HG03025 (cell line): ENCODE data around the gene KRT76.

Experiments
- ATAC-seq: cut with Tn5 transposase; IDR thresholded peaks from one replicate; pipeline ENCODE4 v1.9.1; 2021; ENCODE audit warnings: mild to moderate bottlenecking, moderate library complexity; ENCODE audit not compliant: unreplicated experiment, low FRiP score

KRT76 gene

GRCh38 chr12:52787324-52788191 lies 10.4 kb upstream of the KRT76 start:
- ATAC-seq, result no peak

GRCh38 chr12:52784909-52785308 lies 7.8 kb upstream of the KRT76 start:
- no peak for ATAC-seq

- ATAC-seq, result no peak
Observed at GRCh38 chr12:52783563-52784316, 6.6 kb upstream of the KRT76 start.

DNA sequence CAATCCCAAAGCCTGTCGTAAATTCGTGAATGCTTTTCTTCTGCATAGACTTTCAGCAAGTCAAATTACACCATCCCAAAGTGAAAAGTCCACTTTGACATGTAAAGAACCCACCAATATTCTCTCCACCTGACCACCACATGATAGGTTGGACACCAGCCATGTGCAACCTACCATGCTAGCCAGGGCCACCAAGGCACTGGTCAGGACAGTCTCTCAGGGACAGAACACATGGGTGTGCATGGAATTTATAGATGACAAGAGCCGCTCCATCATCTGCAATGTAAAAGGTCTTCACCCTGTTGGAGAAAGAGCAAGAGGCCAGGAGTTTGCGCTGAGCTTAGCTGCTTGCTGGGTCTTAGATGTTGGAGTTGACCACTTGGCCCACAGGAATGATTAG lies 5.4 kb upstream of the KRT76 start:
- no peak for ATAC-seq

- no peak for ATAC-seq
Observed at GRCh38 chr12:52781399-52782082, 4.4 kb upstream of the KRT76 start.

DNA sequence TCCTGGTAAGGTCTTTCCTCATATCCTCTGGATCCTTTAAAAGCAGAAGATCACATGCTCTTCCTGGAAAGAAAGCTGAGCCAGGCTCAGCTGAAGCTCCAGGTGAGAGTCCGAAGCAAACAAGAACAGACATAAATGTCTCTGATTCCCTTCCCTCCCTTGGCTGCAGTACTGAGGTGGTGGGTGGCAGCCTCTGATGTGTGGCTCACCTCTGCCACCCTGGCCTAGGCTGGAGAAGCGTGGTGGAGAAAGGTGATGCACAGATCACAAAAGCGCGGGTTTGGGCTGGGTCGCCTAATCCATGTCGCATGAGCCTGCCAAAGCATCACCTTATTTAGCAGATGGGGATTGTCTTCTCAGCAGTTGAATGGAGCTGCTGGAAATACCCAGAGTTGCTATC lies 2.8 kb upstream of the KRT76 start:
- ATAC-seq, result no peak

- ATAC-seq, result no peak
Observed at GRCh38 chr12:52778833-52779232, 1.7 kb upstream of the KRT76 start.

DNA sequence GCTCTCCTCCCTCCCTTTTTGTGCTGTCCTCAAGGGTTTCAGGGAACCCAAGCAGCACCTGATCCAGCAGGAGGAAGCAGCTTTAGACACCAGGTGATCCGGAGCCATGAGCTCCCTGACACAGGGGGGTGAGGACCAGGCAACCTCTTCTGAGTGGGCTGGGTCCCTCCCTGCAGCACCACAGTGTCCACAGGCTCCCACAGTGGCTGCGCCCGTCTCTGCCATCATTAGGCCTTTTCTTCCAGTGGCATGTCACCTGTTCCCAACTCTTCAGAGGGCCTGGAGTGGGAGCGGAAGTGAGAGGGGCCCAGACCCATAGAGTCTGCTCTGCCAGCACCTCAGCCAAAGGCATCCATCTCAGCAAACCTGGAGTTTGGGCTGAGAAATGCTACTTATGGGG lies 421 bp upstream of the KRT76 start:
- no peak for ATAC-seq

- ATAC-seq, result no peak
Observed at GRCh38 chr12:52776435-52776834, 710 bp downstream of the KRT76 start.

DNA sequence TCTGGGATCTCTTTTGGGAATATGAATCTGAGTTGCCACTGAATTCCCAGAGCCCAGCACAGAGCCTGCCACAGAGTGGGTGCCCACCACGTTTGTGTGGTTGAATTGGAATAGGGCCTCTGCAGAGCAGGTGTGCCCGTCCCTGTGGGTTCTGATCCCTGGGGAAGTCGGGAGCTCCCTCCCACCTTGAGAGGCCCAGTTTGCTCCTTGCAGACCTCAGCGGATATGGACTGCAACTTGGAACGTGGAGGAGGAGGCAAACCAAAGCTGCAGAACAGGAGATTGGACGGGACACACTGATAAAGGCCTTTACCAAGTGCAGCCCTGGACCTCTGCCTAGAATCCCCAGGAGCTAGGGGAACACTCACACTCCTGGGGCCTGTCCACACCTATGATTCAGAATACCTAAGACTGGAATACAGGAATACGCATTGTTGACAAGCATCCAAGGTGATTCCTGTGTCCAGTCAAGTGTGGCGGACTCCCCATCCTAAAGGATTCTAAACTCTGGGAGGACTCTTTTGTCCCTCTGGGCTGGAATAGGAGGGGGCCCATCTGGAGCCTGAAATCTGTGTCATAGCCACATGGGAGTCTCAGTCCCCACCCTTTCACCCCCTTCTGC lies 2.4 kb downstream of the KRT76 start:
- ATAC-seq, result no peak

GRCh38 chr12:52772772-52773171 lies 4.4 kb downstream of the KRT76 start:
- ATAC-seq, result no peak

GRCh38 chr12:52772188-52772587 lies 5.0 kb downstream of the KRT76 start:
- ATAC-seq, result no peak

- ATAC-seq, result no peak
Observed at GRCh38 chr12:52771505-52771904, 5.6 kb downstream of the KRT76 start.

- no peak for ATAC-seq
Observed at GRCh38 chr12:52771088-52771487, 6.1 kb downstream of the KRT76 start.

GRCh38 chr12:52769946-52770345 lies 7.2 kb downstream of the KRT76 start:
- no peak for ATAC-seq

- no peak for ATAC-seq
Observed at GRCh38 chr12:52769354-52769753, 7.8 kb downstream of the KRT76 start.

DNA sequence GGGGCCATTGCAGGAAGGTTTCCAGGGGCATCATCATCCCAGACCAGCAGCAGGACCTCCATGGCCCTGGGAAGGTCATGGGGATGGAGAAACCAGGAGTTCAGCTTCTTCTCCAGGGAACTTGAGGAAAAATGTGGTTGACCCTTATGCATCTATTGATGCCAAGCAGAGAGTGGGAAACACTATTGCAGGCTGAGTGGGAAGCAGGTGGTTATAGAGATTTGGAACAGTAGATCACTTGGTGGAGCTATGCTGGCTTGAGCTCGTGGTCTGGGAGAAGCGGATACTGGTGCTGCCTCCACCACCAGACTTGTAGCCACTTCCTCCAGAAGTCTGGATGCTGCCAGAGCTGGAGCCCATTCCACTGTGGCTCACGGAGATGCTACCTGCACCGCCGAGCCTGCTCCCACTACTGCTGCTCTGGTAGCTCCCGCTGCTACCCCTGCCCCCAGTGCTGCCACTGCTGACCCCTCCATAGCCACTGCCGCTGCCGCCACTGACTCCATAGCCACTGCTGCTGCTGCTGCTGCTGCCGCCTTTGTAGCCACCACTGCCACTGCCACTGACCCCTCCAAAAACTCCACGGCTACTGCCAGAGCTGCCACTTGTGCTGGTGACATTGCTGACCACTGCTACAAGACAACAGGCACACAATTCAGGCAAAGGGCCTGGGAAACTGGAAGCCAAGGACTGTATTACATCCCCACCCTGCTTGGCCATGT lies 8.5 kb downstream of the KRT76 start:
- ATAC-seq, result no peak

GRCh38 chr12:52767427-52767826 lies 9.7 kb downstream of the KRT76 start:
- ATAC-seq, result no peak

DNA sequence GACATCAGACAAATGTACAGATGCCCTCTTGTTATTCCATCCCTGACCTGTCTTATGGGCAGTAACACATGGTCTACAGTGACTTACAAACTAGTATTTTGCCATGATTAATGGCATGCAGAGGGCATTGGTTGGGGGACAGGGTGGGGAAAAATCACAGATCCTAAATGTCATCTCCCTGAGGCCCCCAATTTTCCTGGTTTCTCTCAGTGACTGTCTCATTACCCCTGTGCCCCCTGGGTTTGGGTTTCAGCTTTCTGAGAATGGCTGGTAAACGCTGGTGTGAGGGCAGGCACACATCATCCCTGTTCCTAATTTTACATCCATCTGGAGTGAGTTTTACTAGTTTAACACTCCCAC lies 10.1 kb downstream of the KRT76 start:
- ATAC-seq, result no peak

DNA sequence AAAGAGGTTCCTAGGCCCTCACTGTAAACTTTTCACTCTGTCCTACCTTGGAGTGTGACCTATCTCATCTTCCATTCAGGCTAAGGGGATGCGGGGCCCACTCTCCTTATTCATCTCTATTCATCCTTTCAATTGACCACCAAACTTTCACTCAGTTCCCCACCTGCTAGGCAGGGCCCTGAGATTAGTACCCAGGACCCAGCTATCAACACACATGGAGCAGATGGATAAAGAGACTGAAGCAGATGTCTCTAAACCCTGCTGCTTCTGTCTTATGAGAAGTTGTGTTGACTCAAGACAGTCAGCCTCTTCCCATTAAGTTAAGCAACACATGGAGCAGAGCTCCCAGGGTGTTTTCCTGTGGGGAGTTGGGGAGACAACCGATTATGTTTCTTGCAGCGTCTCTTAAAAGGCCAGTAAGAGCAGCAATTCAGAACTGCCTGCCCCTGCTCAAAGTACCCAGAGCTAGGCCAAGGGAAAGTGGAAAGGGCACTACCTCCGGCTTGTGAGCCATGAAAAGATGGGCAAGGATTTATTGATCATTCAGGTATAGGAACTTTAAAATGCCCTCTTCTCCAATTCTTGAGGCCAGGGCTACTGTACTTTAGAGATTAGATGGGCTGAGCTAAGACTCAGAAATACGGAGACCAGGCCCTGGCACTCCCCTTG lies 10.7 kb downstream of the KRT76 start:
- ATAC-seq, result no peak
